Spleen (tissue), 7 donors: ENCODE data around the gene SPPL2C.

Experiments used
- POLR2A ChIP-seq, 3 donors: fragments of 450-650 bp; IDR thresholded peaks; one replicate each; pipeline ENCODE4 v1.5.1; 2017; ENCODE audit warnings: antibody characterized with exemption in 3 of 3, mild to moderate bottlenecking in 1 of 3
- POLR2AphosphoS5 ChIP-seq, 3 donors: sonication (generic); formaldehyde crosslinking; IDR thresholded peaks; one replicate each; pipeline ENCODE4 v1.5.1; 2017; ENCODE audit warnings: antibody characterized with exemption in 3 of 3
- TF ChIP-seq, protein P1 (sequence below), 11 experiments: fragments of 200-600 bp in 7 of 11; fragments of 450-650 bp in 4 of 11; sonication (generic) in 4 of 11; IDR thresholded peaks in 8 of 11; conservative IDR thresholded peaks in 3 of 11; 1 replicate in 7 of 11; 2 replicates in 4 of 11; pipeline versions ENCODE4 v1.4.0 to v1.8.0; 2016 to 2021; ENCODE audit warnings: antibody characterized with exemption in 11 of 11, inconsistent platforms in 4 of 11, mild to moderate bottlenecking in 1 of 11
- donor health status: DM: no; HTN: no; CAD: no; lungs with moderate emphysema.
- donor health status: DM: no; HTN: no; CAD: no.
- donor health status: DM: no; HTN: no; CAD: no.

DNA sequence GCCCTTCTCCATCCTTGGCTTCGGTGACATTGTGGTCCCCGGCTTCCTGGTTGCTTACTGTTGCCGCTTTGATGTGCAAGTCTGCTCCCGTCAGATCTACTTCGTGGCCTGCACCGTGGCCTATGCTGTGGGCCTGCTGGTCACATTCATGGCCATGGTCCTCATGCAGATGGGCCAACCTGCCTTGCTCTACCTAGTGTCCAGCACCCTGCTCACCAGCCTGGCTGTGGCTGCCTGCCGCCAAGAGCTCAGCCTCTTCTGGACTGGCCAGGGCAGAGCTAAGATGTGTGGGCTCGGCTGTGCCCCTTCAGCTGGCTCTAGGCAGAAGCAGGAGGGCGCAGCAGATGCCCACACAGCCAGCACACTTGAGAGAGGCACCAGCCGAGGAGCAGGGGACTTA, 1.5 kb downstream of the SPPL2C start:
- TF ChIP-seq, protein P1, sequence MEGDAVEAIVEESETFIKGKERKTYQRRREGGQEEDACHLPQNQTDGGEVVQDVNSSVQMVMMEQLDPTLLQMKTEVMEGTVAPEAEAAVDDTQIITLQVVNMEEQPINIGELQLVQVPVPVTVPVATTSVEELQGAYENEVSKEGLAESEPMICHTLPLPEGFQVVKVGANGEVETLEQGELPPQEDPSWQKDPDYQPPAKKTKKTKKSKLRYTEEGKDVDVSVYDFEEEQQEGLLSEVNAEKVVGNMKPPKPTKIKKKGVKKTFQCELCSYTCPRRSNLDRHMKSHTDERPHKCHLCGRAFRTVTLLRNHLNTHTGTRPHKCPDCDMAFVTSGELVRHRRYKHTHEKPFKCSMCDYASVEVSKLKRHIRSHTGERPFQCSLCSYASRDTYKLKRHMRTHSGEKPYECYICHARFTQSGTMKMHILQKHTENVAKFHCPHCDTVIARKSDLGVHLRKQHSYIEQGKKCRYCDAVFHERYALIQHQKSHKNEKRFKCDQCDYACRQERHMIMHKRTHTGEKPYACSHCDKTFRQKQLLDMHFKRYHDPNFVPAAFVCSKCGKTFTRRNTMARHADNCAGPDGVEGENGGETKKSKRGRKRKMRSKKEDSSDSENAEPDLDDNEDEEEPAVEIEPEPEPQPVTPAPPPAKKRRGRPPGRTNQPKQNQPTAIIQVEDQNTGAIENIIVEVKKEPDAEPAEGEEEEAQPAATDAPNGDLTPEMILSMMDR (IDR thresholded peaks at IDR 0.05 in 8 of 11, conservative IDR thresholded peaks at IDR 0.05 in 3 of 11): no peak
- no peak for TF ChIP-seq POLR2A (IDR thresholded peaks at IDR 0.05)
- no peak for TF ChIP-seq POLR2AphosphoS5 (IDR thresholded peaks at IDR 0.05)
